ENCODE data around the gene ARHGAP10. TPM values are rescaled to one million over a fixed set of nuclear protein-coding genes. Genes with fewer than 3 reads are reported as not detected.

ARHGAP10 gene
- total RNA-seq, 1 experiment from 2014 or later: 11.7 TPM

- no peak for TF ChIP-seq CTCF (IDR thresholded peaks at IDR 0.05)
- no peak for TF ChIP-seq TCF7L2 (IDR thresholded peaks at IDR 0.05; ENCODE audit: low read depth, low read length)
- no peak for TF ChIP-seq SIN3A (IDR thresholded peaks at IDR 0.05; ENCODE audit: borderline replicate concordance, insufficient read depth, low read depth, low read length)
- no peak for TF ChIP-seq POLR2AphosphoS5 (IDR thresholded peaks at IDR 0.05; ENCODE audit: low read depth, low read length)
- no peak for TF ChIP-seq REST (IDR thresholded peaks at IDR 0.05; ENCODE audit: insufficient read depth in 1 of 2, low read depth in 2 of 2, low read length in 1 of 2)
- intact Hi-C loops (cut with micrococcal nuclease; ENCODE audit: unreplicated experiment): no loop called here
- no peaks in the 10 kb centered on the region for H3K9me3 ChIP-seq (ENCODE audit: control insufficient read depth, insufficient read depth, low read depth, low read length)
- no peak overlapping the region for H3K27ac ChIP-seq (ENCODE audit: low read length)
- DNase-seq (ENCODE audit: low read depth, low spot score) (no peak), ATAC-seq (no peak)
- peaks cover 5% of the 10 kb centered on the region for H3K4me1 ChIP-seq (ENCODE audit: control insufficient read depth, insufficient read depth, low read length)
- no peaks in the 10 kb centered on the region for H3K36me3 ChIP-seq (ENCODE audit: control insufficient read depth, insufficient read depth, low read length)
- no peak overlapping the region for H3K4me3 ChIP-seq (ENCODE audit: low read depth in 2 of 2, low read length in 2 of 2)
- BruUV-seq (replicated peaks): no TSS peak
- CTCF ChIA-PET: no interaction called here
- no peaks in the 10 kb centered on the region for H3K27me3 ChIP-seq (ENCODE audit: control insufficient read depth, insufficient read depth, low read length)
- POLR2A ChIA-PET: no interaction called here
- in situ Hi-C loops (cut with HindIII; ENCODE audit: low pct_unique_long_range_greater_than_20kb, low sequenced_read_pairs): no loop called here
Measured at GRCh38 chr4:147933316-147933715, 201.4 kb downstream of the ARHGAP10 start.

- Histone ChIP-seq H3K4me3 (ENCODE audit: low read depth in 2 of 2, low read length in 2 of 2) (no peak overlapping the region), H3K36me3 (ENCODE audit: control insufficient read depth, insufficient read depth, low read length) (no peaks in the 10 kb centered on the region), H3K27ac (ENCODE audit: low read length) (no peak overlapping the region), H3K9me3 (ENCODE audit: control insufficient read depth, insufficient read depth, low read depth, low read length) (no peaks in the 10 kb centered on the region), H3K27me3 (ENCODE audit: control insufficient read depth, insufficient read depth, low read length) (no peaks in the 10 kb centered on the region), H3K4me1 (ENCODE audit: control insufficient read depth, insufficient read depth, low read length) (peaks cover 2% of the 10 kb centered on the region; the same call in 1 of the 2 replicates)
- TF ChIP-seq CTCF (IDR thresholded peaks at IDR 0.05): no peak
- no peak for TF ChIP-seq REST (IDR thresholded peaks at IDR 0.05; ENCODE audit: insufficient read depth in 1 of 2, low read depth in 2 of 2, low read length in 1 of 2)
- TF ChIP-seq SIN3A (IDR thresholded peaks at IDR 0.05; ENCODE audit: borderline replicate concordance, insufficient read depth, low read depth, low read length): no peak
- TF ChIP-seq TCF7L2 (IDR thresholded peaks at IDR 0.05; ENCODE audit: low read depth, low read length): no peak
- TF ChIP-seq POLR2AphosphoS5 (IDR thresholded peaks at IDR 0.05; ENCODE audit: low read depth, low read length): no peak
- no peak for DNase-seq (ENCODE audit: low read depth, low spot score)
- in situ Hi-C loops (cut with HindIII; ENCODE audit: low pct_unique_long_range_greater_than_20kb, low sequenced_read_pairs) (no loop called here), intact Hi-C loops (cut with micrococcal nuclease; ENCODE audit: unreplicated experiment) (no loop called here)
- no TSS peak for BruUV-seq (replicated peaks)
- ChIA-PET POLR2A (no interaction called here), CTCF (no interaction called here)
- ATAC-seq: no peak
Measured at GRCh38 chr4:147933779-147934178, 201.9 kb downstream of the ARHGAP10 start.

Measured in Panc1 (cell line).